Inferior parietal cortex (tissue), 1 donor: ENCODE measurements around the gene KRIT1.
A peak's percentile ranks its signal among the peaks of the same experiment; 100 is the strongest.
"Not testable (repeated sequence)": the region's sequence is repeated elsewhere in the genome, so short reads cannot be mapped to it uniquely, and the experiment has no call there.

Experiments
- DNase-seq: peaks from one replicate; pipeline ENCODE4 v3.0.0-alpha.2; 2016; ENCODE audit errors: extremely low spot score

The KRIT1 gene

GRCh38 chr7:92250603-92251002, 4.9 kb upstream of the KRIT1 start:
- DNase-seq = no peak

- DNase-seq = peak; percentile 37
Observed at GRCh38 chr7:92246360-92247101, 817 bp upstream of the KRIT1 start.

- peak; percentile 49 for DNase-seq
Observed at GRCh38 chr7:92244808-92245486, 767 bp downstream of the KRIT1 start.

- DNase-seq = no peak
Observed at GRCh38 chr7:92242972-92243371, 2.7 kb downstream of the KRIT1 start.

- no peak for DNase-seq
Observed at GRCh38 chr7:92230547-92230946, 15.2 kb downstream of the KRIT1 start.

GRCh38 chr7:92228742-92229141, 17.0 kb downstream of the KRIT1 start:
- DNase-seq = no peak

GRCh38 chr7:92228100-92228499, 17.6 kb downstream of the KRIT1 start:
- no peak for DNase-seq

- DNase-seq = no peak
Observed at GRCh38 chr7:92226981-92227380, 18.7 kb downstream of the KRIT1 start.

- DNase-seq = no peak
Observed at GRCh38 chr7:92221766-92222165, 23.9 kb downstream of the KRIT1 start.

GRCh38 chr7:92206672-92207071, 39.0 kb downstream of the KRIT1 start:
- DNase-seq = no peak

GRCh38 chr7:92205987-92206386, 39.7 kb downstream of the KRIT1 start:
- no peak for DNase-seq

GRCh38 chr7:92200791-92201190, 44.9 kb downstream of the KRIT1 start:
- DNase-seq = no peak

- no peak for DNase-seq
Observed at GRCh38 chr7:92192326-92192725, 53.4 kb downstream of the KRIT1 start.

- DNase-seq = not testable (repeated sequence)
Observed at GRCh38 chr7:92189246-92189645, 56.5 kb downstream of the KRIT1 start.

- not testable (repeated sequence) for DNase-seq
Observed at GRCh38 chr7:92184294-92184693, 61.4 kb downstream of the KRIT1 start.

GRCh38 chr7:92178928-92179924, 66.5 kb downstream of the KRIT1 start, which contains the start of gene LRRD1:
Gene LRRD1 (minus strand): TSS chr7:92179142. CDS start chr7:92165202, 13,940 bp downstream.
- peak; percentile 85 for DNase-seq

GRCh38 chr7:92177362-92177761, 68.4 kb downstream of the KRIT1 start:
- no peak for DNase-seq

GRCh38 chr7:92169529-92169928, 76.2 kb downstream of the KRIT1 start:
- DNase-seq = not testable (repeated sequence)

GRCh38 chr7:92161271-92161670, 84.4 kb downstream of the KRIT1 start:
- DNase-seq = no peak

GRCh38 chr7:92158660-92159575, 86.8 kb downstream of the KRIT1 start:
- DNase-seq = no peak

- no peak for DNase-seq
Observed at GRCh38 chr7:92156990-92157389, 88.7 kb downstream of the KRIT1 start.
